Spleen (tissue), 11 donors: ENCODE measurements around the gene ALMS1. TPM values are rescaled to one million over a fixed set of nuclear protein-coding genes. Genes with fewer than 3 reads are reported as not detected.
A peak's percentile ranks its signal among the peaks of the same experiment; 100 is the strongest.

Experiments
- DNase-seq: peaks from one replicate; pipeline ENCODE4 v3.0.0-alpha.2; 2020
- H3K27ac ChIP-seq, 8 donors: fragments of 200-600 bp; sonication (generic) in 7 of 8; 1 replicate in 4 of 8; 2 replicates in 4 of 8; pipeline versions ENCODE4 v1.5.0 to v1.8.0; 2016 to 2021; ENCODE audit warnings: inconsistent platforms in 4 of 8, mild to moderate bottlenecking in 4 of 8, moderate library complexity in 1 of 8
- H3K27me3 ChIP-seq, 7 donors: fragments of 200-600 bp; sonication (generic) in 6 of 7; replicated peaks in 1 of 7; 1 replicate in 4 of 7; 2 replicates in 3 of 7; pipeline versions ENCODE4 v1.5.0 to v1.8.0; 2016 to 2021; ENCODE audit warnings: inconsistent platforms in 3 of 7, mild to moderate bottlenecking in 1 of 7
- H3K36me3 ChIP-seq, 6 donors: fragments of 200-600 bp; sonication (generic) in 5 of 6; 1 replicate in 4 of 6; 2 replicates in 2 of 6; pipeline versions ENCODE4 v1.5.0 to v1.8.0; 2016 to 2021; ENCODE audit warnings: inconsistent platforms in 2 of 6
- H3K4me1 ChIP-seq, 6 donors: fragments of 200-600 bp; sonication (generic) in 5 of 6; 1 replicate in 3 of 6; 2 replicates in 3 of 6; pipeline versions ENCODE4 v1.5.0 to v1.8.0; 2016 to 2021; ENCODE audit warnings: inconsistent platforms in 3 of 6
- H3K4me3 ChIP-seq, 8 donors: fragments of 200-600 bp; sonication (generic) in 7 of 8; 1 replicate in 4 of 8; 2 replicates in 4 of 8; pipeline versions ENCODE4 v1.5.0 to v1.8.0; 2016 to 2021; ENCODE audit warnings: inconsistent platforms in 4 of 8, mild to moderate bottlenecking in 4 of 8, moderate library complexity in 2 of 8
- H3K9me3 ChIP-seq, 8 donors: fragments of 200-600 bp; sonication (generic) in 7 of 8; 1 replicate in 4 of 8; 2 replicates in 4 of 8; pipeline versions ENCODE4 v1.5.0 to v1.8.0; 2016 to 2021; ENCODE audit warnings: inconsistent platforms in 4 of 8
- POLR2A ChIP-seq, 3 donors: fragments of 450-650 bp; IDR thresholded peaks; one replicate each; pipeline ENCODE4 v1.5.1; 2017; ENCODE audit warnings: antibody characterized with exemption in 3 of 3, mild to moderate bottlenecking in 1 of 3
- POLR2AphosphoS5 ChIP-seq, 3 donors: sonication (generic); formaldehyde crosslinking; IDR thresholded peaks; one replicate each; pipeline ENCODE4 v1.5.1; 2017; ENCODE audit warnings: antibody characterized with exemption in 3 of 3
- WGBS, 5 donors: extraction: QIAGEN DNeasy Blood & Tissue Kit in 3 of 5; methylation state at CpG; one replicate each; pipeline versions ENCODE4 v1.1.5 to v1.1.7; 2013 to 2018; 5-methylcytosine and 5-hydroxymethylcytosine counted together
- intact Hi-C: fragments of 100-400 bp; cut with DNase I; formaldehyde crosslinking; loops from one replicate; pipeline ENCODE4 v1.15.0; 2023; ENCODE audit warnings: low total_unique reads
- polyA plus RNA-seq, 3 donors: library from polyadenylated mRNA; stranded (reverse); fragments of 200-250 nt; gene quantifications; one replicate each; pipeline ENCODE4 v1.2.1, GENCODE V29; 2013
- total RNA-seq, 7 donors: library from RNA; depleted of rRNA in 3 of 7; stranded (reverse); fragments of >200 nt in 3 of 7; fragmentation: NEBNext Ultra II Directional in 4 of 7; extraction: Animal tissue kit (Norgen Biotek cat#: 25700) in 4 of 7; gene quantifications; one replicate each; pipeline versions ENCODE4 v1.1.0 to v1.2.1, GENCODE V29; 2016 to 2021
- TF ChIP-seq, protein P1 (sequence below), 11 experiments: fragments of 200-600 bp in 7 of 11; fragments of 450-650 bp in 4 of 11; sonication (generic) in 4 of 11; IDR thresholded peaks in 8 of 11; conservative IDR thresholded peaks in 3 of 11; 1 replicate in 7 of 11; 2 replicates in 4 of 11; pipeline versions ENCODE4 v1.4.0 to v1.8.0; 2016 to 2021; ENCODE audit warnings: antibody characterized with exemption in 11 of 11, inconsistent platforms in 4 of 11, mild to moderate bottlenecking in 1 of 11
- donor health status: healthy with polysubstance abuse.
- donor health status: DM: no; HTN: no; CAD: no; lungs with moderate emphysema.
- donor health status: DM: no; HTN: no; CAD: no.
- donor health status: Bipolar disorder and iron deficiency.
- donor health status: healthy.
- donor health status: DM: no; HTN: no; CAD: no.
- donor health status: DM: yes; HTN: yes; CAD: no.

ALMS1 gene
- total and polyA plus RNA-seq, 10 donors = 3.8 to 34.2 (median 17.7) TPM

DNA sequence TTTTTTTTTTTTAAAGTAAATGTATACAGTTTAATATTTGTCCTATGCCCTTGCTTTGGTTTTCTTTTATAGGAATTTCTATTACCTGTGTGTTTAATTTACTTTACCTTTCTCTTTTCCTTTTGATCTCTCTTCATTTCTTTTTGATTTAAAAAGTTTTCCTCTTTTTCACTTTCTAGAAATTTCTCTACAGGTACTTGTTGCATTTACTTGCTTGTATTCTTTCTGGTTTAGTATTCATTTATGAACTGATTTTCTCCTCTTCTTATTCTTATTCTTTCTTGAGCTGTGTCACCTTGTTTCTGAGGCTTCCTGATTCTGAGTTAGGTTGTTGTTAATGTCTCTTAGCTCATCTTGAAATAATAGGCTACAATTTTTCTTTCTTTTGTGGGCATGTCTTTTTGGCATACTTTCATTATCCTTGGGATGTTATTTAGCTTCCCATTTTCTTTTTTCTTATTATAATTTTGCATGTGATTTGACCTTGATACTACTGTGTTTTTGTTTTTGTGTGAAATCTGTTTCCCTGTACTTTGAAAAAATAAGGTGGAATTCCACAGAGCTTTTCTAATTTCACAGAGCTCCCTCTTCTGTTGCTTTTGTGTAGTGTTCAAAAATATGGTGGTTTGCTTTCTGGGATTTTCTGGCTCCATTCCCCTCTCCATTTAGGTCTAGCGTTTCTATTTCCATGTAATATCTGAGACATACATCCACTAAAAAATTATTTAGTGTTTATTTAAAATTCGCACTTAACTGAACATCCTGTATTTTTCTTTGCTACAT lies 25.5 kb upstream of the ALMS1 start:
- TF ChIP-seq POLR2AphosphoS5 (IDR thresholded peaks at IDR 0.05) = no peak
- TF ChIP-seq, protein P1, sequence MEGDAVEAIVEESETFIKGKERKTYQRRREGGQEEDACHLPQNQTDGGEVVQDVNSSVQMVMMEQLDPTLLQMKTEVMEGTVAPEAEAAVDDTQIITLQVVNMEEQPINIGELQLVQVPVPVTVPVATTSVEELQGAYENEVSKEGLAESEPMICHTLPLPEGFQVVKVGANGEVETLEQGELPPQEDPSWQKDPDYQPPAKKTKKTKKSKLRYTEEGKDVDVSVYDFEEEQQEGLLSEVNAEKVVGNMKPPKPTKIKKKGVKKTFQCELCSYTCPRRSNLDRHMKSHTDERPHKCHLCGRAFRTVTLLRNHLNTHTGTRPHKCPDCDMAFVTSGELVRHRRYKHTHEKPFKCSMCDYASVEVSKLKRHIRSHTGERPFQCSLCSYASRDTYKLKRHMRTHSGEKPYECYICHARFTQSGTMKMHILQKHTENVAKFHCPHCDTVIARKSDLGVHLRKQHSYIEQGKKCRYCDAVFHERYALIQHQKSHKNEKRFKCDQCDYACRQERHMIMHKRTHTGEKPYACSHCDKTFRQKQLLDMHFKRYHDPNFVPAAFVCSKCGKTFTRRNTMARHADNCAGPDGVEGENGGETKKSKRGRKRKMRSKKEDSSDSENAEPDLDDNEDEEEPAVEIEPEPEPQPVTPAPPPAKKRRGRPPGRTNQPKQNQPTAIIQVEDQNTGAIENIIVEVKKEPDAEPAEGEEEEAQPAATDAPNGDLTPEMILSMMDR (IDR thresholded peaks at IDR 0.05 in 8 of 11, conservative IDR thresholded peaks at IDR 0.05 in 3 of 11) = peak in 2 of 11 experiments; percentile 12
- WGBS, 5 donors = 27 to 45% (median 31%) methylated on average over 2 of the region's 2 CpGs
- H3K9me3 ChIP-seq = peaks cover 0 to 3% (median 0%) of the 10 kb centered on the region in 8 donors
- H3K36me3 ChIP-seq = no peaks in the 10 kb centered on the region
- intact Hi-C loops = no loop called here
- H3K27me3 ChIP-seq = peaks cover 0 to 14% (median 0%) of the 10 kb centered on the region in 7 donors
- H3K4me3 ChIP-seq = no peak overlapping the region
- no peak for DNase-seq
- H3K27ac ChIP-seq = no peak overlapping the region
- no peaks in the 10 kb centered on the region for H3K4me1 ChIP-seq

DNA sequence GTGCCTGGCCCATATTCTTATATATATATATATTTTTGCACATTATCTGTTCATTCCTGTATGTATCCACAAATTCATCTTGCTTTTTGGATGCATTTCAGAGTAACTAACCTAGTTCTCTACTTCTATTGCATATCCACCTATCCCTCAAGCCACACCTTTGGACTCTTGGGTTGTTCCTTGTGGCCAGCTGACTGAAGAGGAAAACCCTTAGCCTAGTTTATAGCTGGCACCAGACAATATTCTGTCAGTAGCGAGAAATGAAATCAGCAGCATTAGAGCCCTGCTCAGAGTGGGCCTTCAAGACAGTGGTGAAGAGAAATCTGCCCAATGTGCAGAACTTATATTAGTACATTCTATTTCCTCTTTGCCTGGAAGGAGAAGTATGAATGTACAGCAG lies 19.6 kb upstream of the ALMS1 start:
- intact Hi-C loops = no loop called here
- TF ChIP-seq POLR2A (IDR thresholded peaks at IDR 0.05) (no peak), POLR2AphosphoS5 (IDR thresholded peaks at IDR 0.05) (no peak)
- TF ChIP-seq, protein P1 (IDR thresholded peaks at IDR 0.05 in 8 of 11, conservative IDR thresholded peaks at IDR 0.05 in 3 of 11) = no peak
- H3K36me3 ChIP-seq = no peaks in the 10 kb centered on the region
- no peaks in the 10 kb centered on the region for H3K4me1 ChIP-seq
- no peaks in the 10 kb centered on the region for H3K27me3 ChIP-seq
- H3K4me3 ChIP-seq = no peak overlapping the region
- H3K27ac ChIP-seq = peak overlapping the region in 1 of 8 donors; percentile 2
- peaks cover 0 to 7% (median 0%) of the 10 kb centered on the region in 8 donors for H3K9me3 ChIP-seq
- 84 to 97% (median 89%) methylated on average over 1 of the region's 1 CpG for WGBS, 5 donors
- DNase-seq = no peak

DNA sequence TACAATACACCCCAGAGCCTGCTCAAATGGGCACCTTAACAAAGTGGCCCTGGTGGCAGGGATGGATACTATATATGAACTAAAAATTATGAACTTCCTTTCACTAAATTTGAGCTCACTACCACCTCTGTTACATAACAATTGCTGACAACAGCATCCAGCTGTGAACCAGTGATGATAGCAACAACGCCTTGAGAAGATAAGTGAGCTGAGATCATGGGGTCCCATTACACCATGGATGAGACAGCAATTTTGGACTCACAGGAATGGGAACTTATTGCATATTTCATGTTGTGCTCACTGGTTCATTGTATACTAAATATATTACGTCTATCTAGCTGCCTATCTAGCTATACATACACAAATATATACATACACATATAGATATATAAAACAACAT lies 16.9 kb upstream of the ALMS1 start:
- no peaks in the 10 kb centered on the region for H3K36me3 ChIP-seq
- no peak for DNase-seq
- no peak overlapping the region for H3K4me3 ChIP-seq
- WGBS, 5 donors = 64 to 80% (median 69%) methylated on average over 2 of the region's 2 CpGs
- H3K4me1 ChIP-seq = no peaks in the 10 kb centered on the region
- H3K27me3 ChIP-seq = peaks cover 0 to 4% (median 0%) of the 10 kb centered on the region in 7 donors
- no peak for TF ChIP-seq POLR2A (IDR thresholded peaks at IDR 0.05)
- TF ChIP-seq, protein P1 (IDR thresholded peaks at IDR 0.05 in 8 of 11, conservative IDR thresholded peaks at IDR 0.05 in 3 of 11) = no peak
- TF ChIP-seq POLR2AphosphoS5 (IDR thresholded peaks at IDR 0.05) = no peak
- intact Hi-C loops = no loop called here
- H3K27ac ChIP-seq = no peak overlapping the region
- H3K9me3 ChIP-seq = peaks cover 0 to 7% (median 0%) of the 10 kb centered on the region in 8 donors

DNA sequence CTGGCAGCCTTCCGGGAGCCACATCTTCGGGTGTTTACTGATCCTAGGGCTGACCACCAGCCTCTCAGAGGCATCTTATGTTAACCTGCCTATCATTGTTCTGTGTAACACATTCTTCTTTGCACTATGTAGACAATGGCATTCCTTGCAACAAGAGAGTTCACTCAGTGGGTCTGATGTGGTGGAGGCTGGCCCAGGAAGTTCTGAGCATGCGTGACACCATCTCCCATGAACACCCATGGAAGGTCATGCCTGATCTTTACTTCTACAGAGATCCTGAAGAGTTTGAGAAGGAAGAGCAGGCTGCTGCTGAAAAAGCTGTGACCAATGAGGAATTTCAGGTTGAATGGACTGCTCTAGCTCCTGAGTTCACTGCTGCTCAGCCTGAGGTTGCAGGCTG lies 15.3 kb upstream of the ALMS1 start:
- no peaks in the 10 kb centered on the region for H3K4me1 ChIP-seq
- no peak overlapping the region for H3K27ac ChIP-seq
- peaks cover 0 to 4% (median 0%) of the 10 kb centered on the region in 7 donors for H3K27me3 ChIP-seq
- WGBS, 5 donors = 81 to 94% (median 90%) methylated on average over 3 of the region's 3 CpGs
- DNase-seq = no peak
- H3K36me3 ChIP-seq = no peaks in the 10 kb centered on the region
- H3K9me3 ChIP-seq = peaks cover 0 to 7% (median 0%) of the 10 kb centered on the region in 8 donors
- intact Hi-C loops = no loop called here
- no peak overlapping the region for H3K4me3 ChIP-seq
- TF ChIP-seq POLR2A (IDR thresholded peaks at IDR 0.05) (no peak), POLR2AphosphoS5 (IDR thresholded peaks at IDR 0.05) (no peak)
- TF ChIP-seq, protein P1 (IDR thresholded peaks at IDR 0.05 in 8 of 11, conservative IDR thresholded peaks at IDR 0.05 in 3 of 11) = no peak
